PFSK-1 (cell line): ENCODE measurements around the gene SLC12A9.

Source experiments
- FOXP2 ChIP-seq: optimal IDR thresholded peaks from 2 replicates; pipeline ENCODE3; 2011; ENCODE audit warnings: borderline replicate concordance, control low read depth, inconsistent platforms; ENCODE audit not compliant: insufficient read depth; ENCODE audit errors: extremely low read length, extremely low read depth
- POLR2AphosphoS5 ChIP-seq: IDR thresholded peaks from 2 replicates; pipeline ENCODE4 v1.6.1; 2012; ENCODE audit warnings: low read depth, mild to moderate bottlenecking, control low read depth, low read length, moderate library complexity
- SIN3A ChIP-seq: IDR thresholded peaks from 2 replicates; pipeline ENCODE4 v1.6.1; 2012; ENCODE audit warnings: mild to moderate bottlenecking, low read length, moderate library complexity, borderline replicate concordance; ENCODE audit not compliant: insufficient read depth
- TAF1 ChIP-seq: IDR thresholded peaks from 2 replicates; pipeline ENCODE4 v1.6.1; 2012; ENCODE audit warnings: low read length, control low read depth, borderline replicate concordance; ENCODE audit not compliant: insufficient read depth
- TF ChIP-seq, protein P1 (sequence below), 2 experiments: IDR thresholded peaks; 2 replicates each; pipeline versions ENCODE4 v1.6.1 to v1.8.0; 2011 to 2012; ENCODE audit warnings: low read depth in 2 of 2, low read length in 2 of 2, control low read depth in 1 of 2, inconsistent platforms in 1 of 2, mild to moderate bottlenecking in 1 of 2, moderate library complexity in 1 of 2; ENCODE audit not compliant: insufficient read depth in 1 of 2

SLC12A9 gene

DNA sequence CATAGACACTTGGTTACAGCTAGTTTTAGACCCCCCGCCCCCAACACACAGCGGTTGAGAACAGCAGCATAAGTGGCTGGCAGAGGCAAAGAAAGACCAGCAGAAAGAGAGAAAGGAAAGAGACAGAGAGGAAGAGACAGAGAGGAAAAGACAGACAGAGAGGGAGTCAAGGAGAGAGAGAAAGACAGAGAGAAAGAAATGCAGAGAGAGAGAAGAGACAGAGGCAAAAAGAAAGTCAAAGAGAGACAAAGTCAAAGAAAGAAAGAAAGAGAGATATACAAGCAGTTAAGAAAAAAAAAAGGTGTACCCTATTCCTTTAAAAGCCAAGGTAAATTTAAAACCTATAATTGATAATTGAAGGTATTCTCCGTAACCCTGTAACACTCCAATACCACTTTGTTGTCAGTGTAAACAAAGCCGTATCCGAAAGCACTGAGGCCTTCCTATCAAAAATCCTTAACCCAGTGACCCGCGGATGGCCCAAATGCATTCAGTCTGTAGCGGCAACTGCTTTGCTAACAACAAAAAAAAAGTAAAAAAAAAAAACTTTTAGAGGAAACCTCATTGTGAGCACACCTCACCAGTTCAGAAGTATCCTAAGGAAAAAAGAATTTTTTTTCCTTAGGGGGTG lies 11.9 kb upstream of the SLC12A9 start:
- TF ChIP-seq SIN3A (no peak), POLR2AphosphoS5 (no peak), FOXP2 (no peak), TAF1 (no peak)
- TF ChIP-seq, protein P1, sequence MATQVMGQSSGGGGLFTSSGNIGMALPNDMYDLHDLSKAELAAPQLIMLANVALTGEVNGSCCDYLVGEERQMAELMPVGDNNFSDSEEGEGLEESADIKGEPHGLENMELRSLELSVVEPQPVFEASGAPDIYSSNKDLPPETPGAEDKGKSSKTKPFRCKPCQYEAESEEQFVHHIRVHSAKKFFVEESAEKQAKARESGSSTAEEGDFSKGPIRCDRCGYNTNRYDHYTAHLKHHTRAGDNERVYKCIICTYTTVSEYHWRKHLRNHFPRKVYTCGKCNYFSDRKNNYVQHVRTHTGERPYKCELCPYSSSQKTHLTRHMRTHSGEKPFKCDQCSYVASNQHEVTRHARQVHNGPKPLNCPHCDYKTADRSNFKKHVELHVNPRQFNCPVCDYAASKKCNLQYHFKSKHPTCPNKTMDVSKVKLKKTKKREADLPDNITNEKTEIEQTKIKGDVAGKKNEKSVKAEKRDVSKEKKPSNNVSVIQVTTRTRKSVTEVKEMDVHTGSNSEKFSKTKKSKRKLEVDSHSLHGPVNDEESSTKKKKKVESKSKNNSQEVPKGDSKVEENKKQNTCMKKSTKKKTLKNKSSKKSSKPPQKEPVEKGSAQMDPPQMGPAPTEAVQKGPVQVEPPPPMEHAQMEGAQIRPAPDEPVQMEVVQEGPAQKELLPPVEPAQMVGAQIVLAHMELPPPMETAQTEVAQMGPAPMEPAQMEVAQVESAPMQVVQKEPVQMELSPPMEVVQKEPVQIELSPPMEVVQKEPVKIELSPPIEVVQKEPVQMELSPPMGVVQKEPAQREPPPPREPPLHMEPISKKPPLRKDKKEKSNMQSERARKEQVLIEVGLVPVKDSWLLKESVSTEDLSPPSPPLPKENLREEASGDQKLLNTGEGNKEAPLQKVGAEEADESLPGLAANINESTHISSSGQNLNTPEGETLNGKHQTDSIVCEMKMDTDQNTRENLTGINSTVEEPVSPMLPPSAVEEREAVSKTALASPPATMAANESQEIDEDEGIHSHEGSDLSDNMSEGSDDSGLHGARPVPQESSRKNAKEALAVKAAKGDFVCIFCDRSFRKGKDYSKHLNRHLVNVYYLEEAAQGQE (IDR thresholded peaks at IDR 0.05; ENCODE audit: insufficient read depth in 1 of 2, low read depth in 2 of 2, low read length in 2 of 2), result no peak

DNA sequence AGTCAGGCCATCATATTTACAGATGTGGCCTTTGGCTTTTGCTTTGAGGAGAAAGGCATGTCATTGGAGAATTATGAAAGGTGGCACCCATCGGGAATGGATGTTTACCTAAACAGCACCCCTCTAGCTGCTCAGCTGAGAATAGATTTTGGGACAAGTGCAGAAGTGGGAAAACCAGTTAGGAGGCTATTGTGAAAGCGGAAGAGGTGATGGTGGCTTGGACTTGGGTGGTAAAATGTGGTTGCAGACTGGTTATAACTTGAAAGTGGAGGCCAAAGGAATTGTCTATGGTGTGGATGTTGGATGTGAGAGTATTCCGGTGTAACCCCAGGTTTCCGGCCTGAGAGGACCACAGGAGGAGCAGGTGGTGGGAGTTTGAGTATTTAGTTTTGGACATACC lies 5.2 kb upstream of the SLC12A9 start:
- TF ChIP-seq TAF1 (no peak), FOXP2 (no peak), POLR2AphosphoS5 (no peak), SIN3A (no peak)
- TF ChIP-seq, protein P1 (IDR thresholded peaks at IDR 0.05; ENCODE audit: insufficient read depth in 1 of 2, low read depth in 2 of 2, low read length in 2 of 2), result no peak

DNA sequence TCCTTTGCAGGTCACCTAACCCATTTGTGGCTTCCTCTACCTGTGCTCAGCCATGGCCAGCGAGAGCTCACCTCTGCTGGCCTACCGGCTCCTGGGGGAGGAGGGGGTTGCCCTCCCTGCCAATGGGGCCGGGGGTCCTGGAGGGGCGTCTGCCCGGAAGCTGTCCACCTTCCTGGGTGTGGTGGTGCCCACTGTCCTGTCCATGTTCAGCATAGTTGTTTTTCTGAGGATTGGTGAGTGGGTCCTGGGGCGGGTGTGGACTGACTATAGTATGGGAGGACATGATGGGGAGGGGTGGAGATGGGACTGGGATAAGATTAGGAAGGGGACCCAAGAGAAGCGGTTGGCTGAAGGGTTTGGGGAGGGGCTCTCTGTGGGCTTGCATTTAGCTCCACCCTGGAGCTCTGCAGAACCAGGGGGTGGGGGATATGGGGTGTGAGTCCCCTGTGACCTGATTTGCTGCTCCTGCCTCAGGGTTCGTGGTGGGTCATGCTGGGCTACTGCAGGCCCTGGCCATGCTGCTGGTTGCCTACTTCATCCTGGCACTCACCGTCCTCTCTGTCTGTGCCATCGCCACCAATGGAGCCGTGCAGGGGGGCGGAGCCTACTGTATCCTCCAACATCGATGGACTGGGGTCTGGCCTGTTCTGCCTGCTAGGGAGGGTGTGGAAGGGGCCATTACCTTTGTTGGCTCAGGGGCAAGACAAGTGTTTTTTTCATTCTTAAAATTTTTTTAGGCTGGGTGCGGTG lies 1.8 kb downstream of the SLC12A9 start:
- TF ChIP-seq POLR2AphosphoS5, result no peak
- TF ChIP-seq TAF1, result no peak
- TF ChIP-seq, protein P1 (IDR thresholded peaks at IDR 0.05; ENCODE audit: insufficient read depth in 1 of 2, low read depth in 2 of 2, low read length in 2 of 2), result no peak
- TF ChIP-seq FOXP2, result no peak
- no peak for TF ChIP-seq SIN3A

DNA sequence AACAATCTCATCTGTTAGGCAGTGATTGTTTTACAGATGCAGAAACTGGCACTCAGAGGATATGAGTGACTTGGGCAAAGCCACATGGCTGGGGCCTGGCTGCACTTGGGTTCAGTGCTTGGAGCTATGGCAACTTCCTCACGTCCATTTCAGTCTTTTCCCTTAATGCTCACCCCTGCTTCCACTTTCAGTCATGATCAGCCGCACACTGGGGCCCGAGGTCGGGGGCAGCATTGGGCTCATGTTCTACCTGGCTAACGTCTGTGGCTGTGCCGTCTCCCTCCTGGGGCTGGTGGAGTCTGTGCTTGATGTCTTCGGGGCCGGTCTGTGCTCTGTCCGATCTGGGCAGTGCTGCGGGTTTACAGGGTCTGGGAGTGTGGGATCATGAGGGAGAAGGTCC lies 3.0 kb downstream of the SLC12A9 start:
- TF ChIP-seq, protein P1 (IDR thresholded peaks at IDR 0.05; ENCODE audit: insufficient read depth in 1 of 2, low read depth in 2 of 2, low read length in 2 of 2), result no peak
- TF ChIP-seq FOXP2 (no peak), SIN3A (no peak), POLR2AphosphoS5 (no peak), TAF1 (no peak)
